Neural progenitor cell (in vitro differentiated cells): ENCODE results near the gene FBXO7. TPM values are rescaled to one million over a fixed set of nuclear protein-coding genes. Genes with fewer than 3 reads are reported as not detected.

Source experiments
- DNase-seq: peaks from one replicate; pipeline ENCODE4 v3.0.0-alpha.2; 2016; ENCODE audit warnings: low spot score
- H2AFZ ChIP-seq: fragments of 200-600 bp; sonication (generic); replicated peaks from 2 replicates; pipeline ENCODE4 v1.6.1; 2016; ENCODE audit warnings: antibody characterized with exemption
- H3F3A ChIP-seq: fragments of 200-600 bp; sonication (generic); 2 replicates; pipeline ENCODE4 v1.6.1; 2016; ENCODE audit warnings: antibody characterized with exemption, low read depth
- H3K27ac ChIP-seq: fragments of 200-600 bp; sonication (generic); 2 replicates; pipeline ENCODE4 v1.5.1; 2016; ENCODE audit warnings: mild to moderate bottlenecking
- H3K27me3 ChIP-seq: fragments of 200-600 bp; sonication (generic); 2 replicates; pipeline ENCODE4 v1.6.1; 2016; ENCODE audit warnings: mild to moderate bottlenecking, moderate library complexity
- H3K36me3 ChIP-seq: fragments of 200-600 bp; sonication (generic); 2 replicates; pipeline ENCODE4 v1.5.1; 2016
- H3K4me1 ChIP-seq: fragments of 200-600 bp; sonication (generic); 2 replicates; pipeline ENCODE4 v1.6.1; 2016; ENCODE audit warnings: mixed run types
- H3K4me2 ChIP-seq: fragments of 200-600 bp; sonication (generic); 2 replicates; pipeline ENCODE4 v1.6.1; 2016
- H3K4me3 ChIP-seq: fragments of 200-600 bp; sonication (generic); 2 replicates; pipeline ENCODE4 v1.5.1; 2016
- H3K79me2 ChIP-seq: fragments of 200-600 bp; sonication (generic); 2 replicates; pipeline ENCODE4 v1.6.1; 2016; ENCODE audit warnings: low read depth
- H3K9ac ChIP-seq: fragments of 200-600 bp; sonication (generic); 2 replicates; pipeline ENCODE4 v1.6.1; 2016
- H3K9me3 ChIP-seq: fragments of 200-600 bp; sonication (generic); 2 replicates; pipeline ENCODE4 v1.5.1; 2016; ENCODE audit warnings: low read depth
- H4K20me1 ChIP-seq: fragments of 200-600 bp; sonication (generic); 2 replicates; pipeline ENCODE4 v1.6.1; 2016; ENCODE audit warnings: low read depth
- H3K27ac Mint-ChIP-seq: 3 replicates; pipeline ENCODE4 v1.8.0; 2021; ENCODE audit warnings: mixed read lengths
- H3K27me3 Mint-ChIP-seq: 2 replicates; pipeline ENCODE4 v1.8.0; 2022; ENCODE audit warnings: low read depth, mild to moderate bottlenecking, inconsistent platforms, moderate library complexity, mixed read lengths; ENCODE audit not compliant: insufficient read depth
- H3K36me3 Mint-ChIP-seq: 3 replicates; pipeline ENCODE4 v1.8.0; 2021; ENCODE audit warnings: mixed read lengths
- H3K4me1 Mint-ChIP-seq: 3 replicates; pipeline ENCODE4 v1.8.0; 2021; ENCODE audit warnings: mixed read lengths
- H3K4me3 Mint-ChIP-seq: 3 replicates; pipeline ENCODE4 v1.8.0; 2021; ENCODE audit warnings: mild to moderate bottlenecking, moderate library complexity, mixed read lengths
- H3K9me3 Mint-ChIP-seq: 3 replicates; pipeline ENCODE4 v1.8.0; 2020; ENCODE audit warnings: mixed read lengths
- EZH2 ChIP-seq: fragments of 200-600 bp; sonication (generic); IDR thresholded peaks from 2 replicates; pipeline ENCODE4 v1.6.1; 2017; ENCODE audit warnings: antibody characterized with exemption, mild to moderate bottlenecking, moderate library complexity
- EZH2phosphoT487 ChIP-seq: fragments of 200-600 bp; sonication (generic); IDR thresholded peaks from 2 replicates; pipeline ENCODE4 v1.6.1; 2017; ENCODE audit warnings: antibody characterized with exemption
- total RNA-seq: library from RNA; depleted of rRNA; stranded (reverse); fragments of >200 nt; gene quantifications from 2 replicates; pipeline ENCODE4 v1.2.3, GENCODE V29; 2015; ENCODE audit warnings: low replicate concordance
- TF ChIP-seq, protein P1 (sequence below): fragments of 200-600 bp; sonication (generic); IDR thresholded peaks from 2 replicates; pipeline ENCODE4 v1.5.1; 2017; ENCODE audit warnings: antibody characterized with exemption, mild to moderate bottlenecking

The FBXO7 gene
- total RNA-seq, 1 donor from 2014 or later, result 65.2 TPM

DNA sequence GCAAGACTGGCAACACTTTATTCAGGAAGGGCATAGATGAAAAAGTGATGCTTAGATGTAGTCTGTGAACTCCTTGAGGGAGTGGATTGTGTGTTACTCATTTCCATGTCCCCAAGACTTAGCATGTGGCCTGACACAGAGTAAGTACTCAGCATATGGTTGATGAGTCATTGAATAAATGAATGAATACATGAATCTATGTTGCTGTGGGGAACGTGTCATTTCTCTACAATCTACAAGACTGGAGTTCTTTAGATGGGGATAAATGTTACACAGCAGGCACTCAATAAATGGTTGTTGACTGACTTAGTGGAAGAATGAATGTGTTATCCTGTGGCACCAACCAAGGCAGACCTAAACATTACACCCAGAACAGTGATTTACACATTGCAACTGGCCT lies 28.3 kb upstream of the FBXO7 start:
- Histone ChIP-seq H3K4me1 (no peaks in the 10 kb centered on the region), H3K4me2 (no peak overlapping the region), H3K9me3 (no peaks in the 10 kb centered on the region), H3K9ac (no peak overlapping the region), H4K20me1 (no peaks in the 10 kb centered on the region), H3K27me3 (peaks cover 54% of the 10 kb centered on the region), H3K4me3 (no peak overlapping the region), H3K36me3 (no peaks in the 10 kb centered on the region), H2AFZ (no peak overlapping the region), H3K27ac (no peak overlapping the region), H3K79me2 (no peaks in the 10 kb centered on the region), H3F3A (no peaks in the 10 kb centered on the region)
- TF ChIP-seq EZH2phosphoT487 (no peak), EZH2 (no peak)
- TF ChIP-seq, protein P1, sequence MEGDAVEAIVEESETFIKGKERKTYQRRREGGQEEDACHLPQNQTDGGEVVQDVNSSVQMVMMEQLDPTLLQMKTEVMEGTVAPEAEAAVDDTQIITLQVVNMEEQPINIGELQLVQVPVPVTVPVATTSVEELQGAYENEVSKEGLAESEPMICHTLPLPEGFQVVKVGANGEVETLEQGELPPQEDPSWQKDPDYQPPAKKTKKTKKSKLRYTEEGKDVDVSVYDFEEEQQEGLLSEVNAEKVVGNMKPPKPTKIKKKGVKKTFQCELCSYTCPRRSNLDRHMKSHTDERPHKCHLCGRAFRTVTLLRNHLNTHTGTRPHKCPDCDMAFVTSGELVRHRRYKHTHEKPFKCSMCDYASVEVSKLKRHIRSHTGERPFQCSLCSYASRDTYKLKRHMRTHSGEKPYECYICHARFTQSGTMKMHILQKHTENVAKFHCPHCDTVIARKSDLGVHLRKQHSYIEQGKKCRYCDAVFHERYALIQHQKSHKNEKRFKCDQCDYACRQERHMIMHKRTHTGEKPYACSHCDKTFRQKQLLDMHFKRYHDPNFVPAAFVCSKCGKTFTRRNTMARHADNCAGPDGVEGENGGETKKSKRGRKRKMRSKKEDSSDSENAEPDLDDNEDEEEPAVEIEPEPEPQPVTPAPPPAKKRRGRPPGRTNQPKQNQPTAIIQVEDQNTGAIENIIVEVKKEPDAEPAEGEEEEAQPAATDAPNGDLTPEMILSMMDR, result no peak
- H3K9me3 Mint-ChIP-seq, result no peaks in the 10 kb centered on the region
- DNase-seq, result no peak
- H3K27me3 Mint-ChIP-seq, result peaks cover 4% of the 10 kb centered on the region
- no peaks in the 10 kb centered on the region for H3K36me3 Mint-ChIP-seq
- no peaks in the 10 kb centered on the region for H3K4me1 Mint-ChIP-seq
- H3K27ac Mint-ChIP-seq, result no peak overlapping the region
- H3K4me3 Mint-ChIP-seq, result no peak overlapping the region

- Histone ChIP-seq H3K36me3 (no peaks in the 10 kb centered on the region), H2AFZ (no peak overlapping the region), H3K9ac (no peak overlapping the region), H3F3A (no peaks in the 10 kb centered on the region), H3K9me3 (no peaks in the 10 kb centered on the region), H3K27ac (no peak overlapping the region), H3K79me2 (no peaks in the 10 kb centered on the region), H3K4me3 (no peak overlapping the region), H3K27me3 (peaks cover 58% of the 10 kb centered on the region), H3K4me2 (no peak overlapping the region), H3K4me1 (no peaks in the 10 kb centered on the region), H4K20me1 (no peaks in the 10 kb centered on the region)
- Mint-ChIP-seq H3K9me3 (no peaks in the 10 kb centered on the region), H3K27ac (no peak overlapping the region), H3K27me3 (peaks cover 4% of the 10 kb centered on the region), H3K36me3 (no peaks in the 10 kb centered on the region), H3K4me1 (no peaks in the 10 kb centered on the region), H3K4me3 (no peak overlapping the region)
- no peak for DNase-seq
- TF ChIP-seq EZH2 (no peak), EZH2phosphoT487 (no peak)
- TF ChIP-seq, protein P1, result no peak
These were observed 25.6 kb upstream of the FBXO7 start for GRCh38 chr22:32448980-32449379.

DNA sequence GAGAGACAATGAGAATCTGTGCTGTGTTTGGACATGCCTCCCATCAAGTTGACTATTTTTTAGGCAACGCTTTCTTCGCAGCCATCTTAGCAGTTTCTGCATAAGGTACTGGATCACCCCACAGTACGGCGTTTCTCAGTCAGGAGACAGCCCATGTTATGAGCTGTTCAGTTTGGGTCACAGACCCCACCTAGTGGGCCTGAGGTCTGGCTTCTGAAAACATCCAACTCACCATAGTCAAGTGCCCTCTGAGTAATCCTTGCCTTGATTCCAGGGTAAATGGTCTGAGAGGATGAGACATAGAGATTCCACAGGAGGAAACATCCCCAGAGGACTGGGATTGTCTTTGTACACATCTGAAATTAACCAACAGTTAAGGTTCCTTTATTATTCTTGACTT lies 17.6 kb upstream of the FBXO7 start:
- no peak for DNase-seq
- H2AFZ ChIP-seq, result no peak overlapping the region
- TF ChIP-seq, protein P1, result no peak
- TF ChIP-seq EZH2phosphoT487, result no peak
- TF ChIP-seq EZH2, result no peak
- peaks cover 87% of the 10 kb centered on the region for H3K27me3 ChIP-seq
- H3K36me3 ChIP-seq, result no peaks in the 10 kb centered on the region
- no peaks in the 10 kb centered on the region for H3F3A ChIP-seq
- Mint-ChIP-seq H3K4me1 (no peaks in the 10 kb centered on the region), H3K4me3 (no peak overlapping the region), H3K27me3 (peaks cover 14% of the 10 kb centered on the region), H3K9me3 (no peaks in the 10 kb centered on the region), H3K27ac (no peak overlapping the region), H3K36me3 (no peaks in the 10 kb centered on the region)
- H3K27ac ChIP-seq, result no peak overlapping the region
- H4K20me1 ChIP-seq, result no peaks in the 10 kb centered on the region
- H3K4me1 ChIP-seq, result no peaks in the 10 kb centered on the region
- H3K4me2 ChIP-seq, result no peak overlapping the region
- H3K9me3 ChIP-seq, result no peaks in the 10 kb centered on the region
- no peak overlapping the region for H3K4me3 ChIP-seq
- no peaks in the 10 kb centered on the region for H3K79me2 ChIP-seq
- H3K9ac ChIP-seq, result no peak overlapping the region

DNA sequence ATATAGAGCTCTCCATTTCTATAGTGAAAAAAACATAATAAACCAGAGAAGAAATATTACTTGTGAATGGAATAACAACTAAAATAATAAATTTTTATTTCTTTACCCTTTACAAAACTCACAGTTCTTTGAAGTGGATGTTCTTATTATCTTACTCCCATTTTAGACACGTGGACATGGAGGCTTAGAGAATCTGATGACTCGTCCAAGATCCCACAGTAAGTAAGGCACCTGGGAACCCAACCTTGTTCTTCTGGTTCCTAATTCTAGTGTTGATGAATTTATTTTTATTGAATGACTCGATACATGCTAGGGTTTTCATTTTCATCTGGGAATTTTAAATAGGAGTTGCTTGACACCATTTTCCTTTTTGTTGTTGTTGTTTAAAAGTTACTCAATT lies 12.2 kb upstream of the FBXO7 start:
- DNase-seq, result no peak
- no peaks in the 10 kb centered on the region for H3K9me3 Mint-ChIP-seq
- H3K27me3 ChIP-seq, result peaks cover 89% of the 10 kb centered on the region
- no peak for TF ChIP-seq EZH2
- TF ChIP-seq EZH2phosphoT487, result no peak
- TF ChIP-seq, protein P1, result no peak
- no peak overlapping the region for H3K9ac ChIP-seq
- H3K27ac Mint-ChIP-seq, result no peak overlapping the region
- no peak overlapping the region for H3K4me3 Mint-ChIP-seq
- no peak overlapping the region for H3K4me2 ChIP-seq
- H3K4me3 ChIP-seq, result no peak overlapping the region
- no peaks in the 10 kb centered on the region for H3K4me1 Mint-ChIP-seq
- H3K27ac ChIP-seq, result no peak overlapping the region
- no peak overlapping the region for H2AFZ ChIP-seq
- H3K27me3 Mint-ChIP-seq, result peaks cover 12% of the 10 kb centered on the region
- H3K36me3 ChIP-seq, result no peaks in the 10 kb centered on the region
- H3F3A ChIP-seq, result no peaks in the 10 kb centered on the region
- no peaks in the 10 kb centered on the region for H3K79me2 ChIP-seq
- H3K9me3 ChIP-seq, result no peaks in the 10 kb centered on the region
- no peaks in the 10 kb centered on the region for H4K20me1 ChIP-seq
- H3K4me1 ChIP-seq, result no peaks in the 10 kb centered on the region
- H3K36me3 Mint-ChIP-seq, result no peaks in the 10 kb centered on the region
